NOMO-1 treated with DMSO at 0.1 percent for 48 hours (cell line): Measurements from ENCODE around the gene HLA-E.

ENCODE experiments used
- DNase-seq: peaks from one replicate; lab custom pipeline; 2025; ENCODE audit not compliant: unreplicated experiment; lab: John Stamatoyannopoulos, UW

HLA-E gene

GRCh38 chr6:30541515-30542403 is 52.5 kb downstream of the HLA-E start:
- peak; percentile 76 for DNase-seq

- DNase-seq = no peak
These were observed 53.1 kb downstream of the HLA-E start for GRCh38 chr6:30542404-30542725.

GRCh38 chr6:30542915-30543314 is 53.6 kb downstream of the HLA-E start:
- DNase-seq = no peak
